Measurements from ENCODE around the gene TOM1L2. TPM values are rescaled to one million over a fixed set of nuclear protein-coding genes. Genes with fewer than 3 reads are reported as not detected.

Gene TOM1L2
- total and polyA plus RNA-seq, 5 donors = 176 to 248 (median 213) TPM

DNA sequence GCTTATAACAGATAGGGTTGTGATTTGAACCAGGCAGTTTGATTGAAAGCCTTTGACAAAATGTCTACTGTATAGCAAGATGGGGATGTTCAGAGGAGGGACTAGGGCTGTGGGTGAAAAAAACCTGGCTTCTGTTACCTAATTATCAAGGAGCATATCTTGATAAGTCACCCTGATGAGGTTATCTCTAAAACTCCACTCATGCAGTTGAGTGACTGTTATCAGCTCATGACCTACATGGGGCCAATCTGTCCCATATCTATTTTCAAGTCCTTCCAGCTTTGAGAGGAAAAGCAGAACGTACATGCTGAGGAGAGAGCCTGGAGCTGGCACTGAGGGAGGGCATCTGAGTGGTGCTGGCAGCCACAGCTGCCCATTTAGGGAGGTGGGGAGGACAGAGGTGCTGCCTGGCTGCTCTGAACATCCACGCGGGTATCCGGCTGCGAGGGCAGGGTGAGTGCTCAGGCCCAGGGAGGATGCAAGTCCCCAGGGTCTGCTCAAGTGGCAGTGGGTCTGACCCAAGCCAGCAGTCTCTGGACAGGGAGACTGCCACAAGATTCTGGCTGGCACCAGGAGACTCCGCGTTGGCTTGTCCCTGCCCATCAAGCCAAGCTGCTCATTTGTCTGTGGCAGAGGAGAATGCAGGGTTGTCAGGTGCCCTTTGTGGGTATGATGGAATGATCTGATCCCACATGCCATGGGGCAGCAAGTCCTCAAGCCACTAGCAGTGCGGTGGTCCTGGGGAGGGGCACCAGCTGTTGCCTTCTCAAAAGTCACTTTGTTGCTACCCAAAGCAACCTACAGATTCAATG lies 37.6 kb upstream of the TOM1L2 start:
- intact Hi-C loops (cut with DNase I) = no loop called here
- peak; percentile 69 to 79 for ATAC-seq
- WGBS = 74% methylated on average over 8 of the region's 8 CpGs
- no peaks in the 10 kb centered on the region for H3K4me1 ChIP-seq (ENCODE audit: control insufficient read depth, insufficient read depth, low read length)
- peak in 2 of 3 donors; percentile 70 for DNase-seq
- H3K27me3 ChIP-seq (ENCODE audit: control insufficient read depth, insufficient read depth) = no peaks in the 10 kb centered on the region
- H3K9me3 ChIP-seq (ENCODE audit: control insufficient read depth, low read length) = no peaks in the 10 kb centered on the region
- H3K27ac ChIP-seq (ENCODE audit: low read length) = no peak overlapping the region
- no peak overlapping the region for H3K4me3 ChIP-seq (ENCODE audit: low read length)

DNA sequence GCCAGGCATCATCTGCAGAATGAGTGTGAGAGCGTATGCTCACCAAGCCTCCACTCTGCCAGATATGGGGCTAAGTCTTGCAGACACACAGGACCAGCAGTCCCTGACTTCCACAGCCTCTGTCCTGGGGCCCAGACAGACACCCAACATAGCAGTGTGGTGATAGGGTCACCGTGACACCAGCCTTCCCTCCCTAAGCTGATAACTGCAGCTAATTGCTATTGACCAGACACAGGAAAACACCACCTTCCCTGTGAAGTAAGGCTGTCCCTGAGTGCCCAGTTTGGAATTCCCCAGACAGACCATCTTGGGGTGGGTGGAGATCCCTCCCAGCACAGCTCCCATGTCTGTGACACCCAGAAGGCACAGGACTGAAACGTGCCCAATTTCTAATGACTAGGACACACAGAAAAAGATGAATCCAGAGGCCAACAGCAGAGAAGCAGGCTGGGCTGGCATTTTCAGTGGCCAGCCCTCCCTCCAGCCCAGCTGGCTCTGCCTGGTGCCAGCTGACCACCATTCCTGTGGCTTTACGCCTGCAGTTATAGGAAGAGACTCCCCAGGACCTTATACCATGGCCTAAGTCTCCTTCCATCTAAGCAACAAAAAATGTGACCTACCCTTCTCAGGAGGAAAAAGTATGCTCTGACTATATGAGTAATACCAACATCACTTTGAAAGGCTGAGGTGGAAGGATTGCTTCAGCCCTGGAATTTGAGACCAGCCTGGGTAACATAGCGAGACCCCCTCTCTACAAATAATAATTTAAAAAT lies 36.5 kb upstream of the TOM1L2 start:
- WGBS = 71% methylated on average over 5 of the region's 5 CpGs
- intact Hi-C loops (cut with DNase I) = no loop called here
- Histone ChIP-seq H3K4me1 (ENCODE audit: control insufficient read depth, insufficient read depth, low read length) (no peaks in the 10 kb centered on the region), H3K4me3 (ENCODE audit: low read length) (no peak overlapping the region), H3K27ac (ENCODE audit: low read length) (peak overlapping the region; percentile 0), H3K27me3 (ENCODE audit: control insufficient read depth, insufficient read depth) (no peaks in the 10 kb centered on the region), H3K9me3 (ENCODE audit: control insufficient read depth, low read length) (no peaks in the 10 kb centered on the region)
- DNase-seq (peak in 1 of 3 donors; percentile 9), ATAC-seq (peak in 1 of 2 donors; percentile 18)

DNA sequence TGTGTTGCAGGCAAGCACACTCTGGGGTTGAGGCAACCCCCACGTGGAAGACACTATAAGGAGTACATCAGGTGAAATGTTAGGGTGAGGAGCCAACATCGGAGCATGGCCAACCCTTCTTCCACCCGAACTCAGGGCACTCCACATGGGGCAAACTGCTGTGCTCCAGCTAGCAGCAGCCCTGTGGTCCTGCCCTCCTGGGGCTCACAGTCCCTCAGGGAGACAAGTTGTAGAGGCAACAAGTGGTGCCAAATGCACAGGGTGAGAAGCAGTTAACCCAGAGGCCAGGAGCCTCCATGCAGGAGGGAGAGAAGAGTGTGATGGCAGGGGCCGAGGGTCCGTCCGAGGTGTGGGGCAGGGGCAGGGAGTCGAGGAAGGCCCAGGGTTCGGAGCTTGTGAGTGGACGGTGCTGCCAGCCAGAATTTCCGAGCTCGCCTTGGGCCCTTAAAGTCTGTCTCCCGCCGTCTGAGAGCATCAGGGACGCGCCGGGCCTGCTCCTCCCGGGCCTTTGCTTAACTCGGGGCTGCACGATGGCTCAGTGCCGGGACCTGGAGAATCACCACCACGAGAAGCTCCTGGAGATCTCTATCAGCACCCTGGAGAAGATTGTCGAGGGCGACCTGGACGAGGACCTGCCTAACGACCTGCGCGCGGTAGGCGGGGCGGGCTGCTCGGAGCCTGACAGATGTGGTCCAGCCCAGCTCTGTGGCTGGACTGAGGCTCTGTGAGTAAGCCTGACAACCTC lies 34.5 kb upstream of the TOM1L2 start:
- H3K4me3 ChIP-seq (ENCODE audit: low read length) = no peak overlapping the region
- H3K9me3 ChIP-seq (ENCODE audit: control insufficient read depth, low read length) = no peaks in the 10 kb centered on the region
- H3K27me3 ChIP-seq (ENCODE audit: control insufficient read depth, insufficient read depth) = no peaks in the 10 kb centered on the region
- intact Hi-C loops (cut with DNase I) = no loop called here
- DNase-seq (peak in 1 of 3 donors; percentile 56), ATAC-seq (no peak)
- H3K27ac ChIP-seq (ENCODE audit: low read length) = no peak overlapping the region
- 74% methylated on average over 31 of the region's 31 CpGs for WGBS
- H3K4me1 ChIP-seq (ENCODE audit: control insufficient read depth, insufficient read depth, low read length) = no peaks in the 10 kb centered on the region

DNA sequence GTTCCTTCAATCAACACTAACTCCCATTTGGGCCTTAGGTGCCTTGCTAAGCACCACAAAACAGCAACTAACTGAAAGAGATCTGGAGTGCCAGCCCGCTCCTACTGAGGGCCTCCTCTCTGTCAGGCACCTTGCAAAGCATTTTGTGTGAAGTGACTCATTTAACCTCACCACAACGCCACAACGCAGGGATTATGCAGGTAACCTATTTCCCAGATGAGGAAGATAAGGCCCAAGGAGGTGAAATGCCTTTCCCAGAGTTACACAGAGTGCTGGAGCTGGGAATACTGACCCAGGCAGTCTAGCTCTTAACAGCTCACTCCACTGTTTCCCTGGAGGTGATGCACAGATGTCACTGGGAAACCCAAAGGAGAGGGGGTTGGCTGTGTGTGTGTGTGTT lies 33.3 kb upstream of the TOM1L2 start:
- ATAC-seq (no peak), DNase-seq (no peak)
- H3K27me3 ChIP-seq (ENCODE audit: control insufficient read depth, insufficient read depth) = no peaks in the 10 kb centered on the region
- no peaks in the 10 kb centered on the region for H3K4me1 ChIP-seq (ENCODE audit: control insufficient read depth, insufficient read depth, low read length)
- WGBS = 86% methylated on average over 3 of the region's 3 CpGs
- H3K27ac ChIP-seq (ENCODE audit: low read length) = no peak overlapping the region
- H3K4me3 ChIP-seq (ENCODE audit: low read length) = no peak overlapping the region
- H3K9me3 ChIP-seq (ENCODE audit: control insufficient read depth, low read length) = no peaks in the 10 kb centered on the region
- intact Hi-C loops (cut with DNase I) = no loop called here

DNA sequence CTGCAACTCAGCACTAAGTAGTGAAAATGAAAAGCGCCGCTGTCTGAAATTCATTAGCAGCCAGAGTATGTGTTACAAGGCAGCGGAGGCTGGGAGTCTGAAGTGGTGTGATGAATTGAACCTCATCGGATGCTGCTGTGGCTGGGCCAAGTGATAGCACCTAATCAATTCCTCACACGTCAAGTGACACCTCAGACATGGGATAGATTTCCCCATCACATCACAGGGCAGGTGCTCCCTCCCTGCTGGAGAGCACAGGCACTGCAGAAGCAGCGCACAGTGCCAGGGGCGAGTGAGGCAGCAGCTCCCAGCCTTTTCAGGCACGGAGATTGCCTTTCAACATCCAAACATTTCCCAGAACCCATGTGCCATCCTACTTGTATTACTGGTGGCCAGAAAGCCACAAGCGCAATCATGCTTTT lies 32.7 kb upstream of the TOM1L2 start:
- intact Hi-C loops (cut with DNase I) = no loop called here
- Histone ChIP-seq H3K4me1 (ENCODE audit: control insufficient read depth, insufficient read depth, low read length) (no peaks in the 10 kb centered on the region), H3K4me3 (ENCODE audit: low read length) (no peak overlapping the region), H3K27me3 (ENCODE audit: control insufficient read depth, insufficient read depth) (no peaks in the 10 kb centered on the region), H3K27ac (ENCODE audit: low read length) (no peak overlapping the region), H3K9me3 (ENCODE audit: control insufficient read depth, low read length) (no peaks in the 10 kb centered on the region)
- 65% methylated on average over 9 of the region's 9 CpGs for WGBS
- ATAC-seq (peak; percentile 22 to 48), DNase-seq (peak in 1 of 3 donors; percentile 48)

GRCh38 chr17:18004345-18004744 lies 32.1 kb upstream of the TOM1L2 start:
- intact Hi-C loops (cut with DNase I) = no loop called here
- H3K27ac ChIP-seq (ENCODE audit: low read length) = no peak overlapping the region
- WGBS = 83% methylated on average over 9 of the region's 9 CpGs

DNA sequence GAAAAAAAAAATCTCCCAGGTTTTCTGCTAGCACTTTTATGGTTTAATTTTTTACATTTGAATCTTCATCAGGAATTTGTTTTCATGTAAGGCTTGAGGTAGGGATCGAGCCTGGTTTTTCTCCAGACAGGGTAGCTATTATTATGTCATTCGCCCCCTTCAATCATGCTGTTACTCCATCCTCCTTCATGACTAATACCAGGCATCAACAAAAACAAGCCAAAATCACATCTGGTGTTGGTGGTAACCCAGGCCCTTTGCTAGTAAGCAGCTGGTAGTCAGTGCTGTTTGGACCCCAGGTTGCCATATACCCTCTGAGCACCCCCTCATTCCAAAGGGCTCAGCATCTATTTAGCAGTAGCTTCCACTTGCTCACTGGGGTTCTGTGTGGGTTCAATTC lies 30.0 kb upstream of the TOM1L2 start:
- intact Hi-C loops (cut with DNase I) = no loop called here
- H3K9me3 ChIP-seq (ENCODE audit: control insufficient read depth, low read length) = no peaks in the 10 kb centered on the region
- ATAC-seq = no peak

More at GRCh38 chr17:18004345-18004744, 32.1 kb upstream of the TOM1L2 start:
- DNase-seq (peak in 1 of 3 donors; percentile 12), ATAC-seq (no peak)
- no peaks in the 10 kb centered on the region for H3K27me3 ChIP-seq (ENCODE audit: control insufficient read depth, insufficient read depth)
- H3K9me3 ChIP-seq (ENCODE audit: control insufficient read depth, low read length) = no peaks in the 10 kb centered on the region
- no peaks in the 10 kb centered on the region for H3K4me1 ChIP-seq (ENCODE audit: control insufficient read depth, insufficient read depth, low read length)
- no peak overlapping the region for H3K4me3 ChIP-seq (ENCODE audit: low read length)

GRCh38 chr17:18000030-18000408 lies 27.8 kb upstream of the TOM1L2 start:
- Histone ChIP-seq H3K4me3 (ENCODE audit: low read length) (no peak overlapping the region), H3K27me3 (ENCODE audit: control insufficient read depth, insufficient read depth) (no peaks in the 10 kb centered on the region), H3K4me1 (ENCODE audit: control insufficient read depth, insufficient read depth, low read length) (no peaks in the 10 kb centered on the region), H3K9me3 (ENCODE audit: control insufficient read depth, low read length) (no peaks in the 10 kb centered on the region), H3K27ac (ENCODE audit: low read length) (no peak overlapping the region)
- DNase-seq (no peak), ATAC-seq (no peak)
- intact Hi-C loops (cut with DNase I) = no loop called here
- WGBS = 86% methylated on average over 8 of the region's 8 CpGs

More for the DNA sequence above, 30.0 kb upstream of the TOM1L2 start:
- H3K27ac ChIP-seq (ENCODE audit: low read length) = no peak overlapping the region
- no peak overlapping the region for H3K4me3 ChIP-seq (ENCODE audit: low read length)
- DNase-seq = no peak
- WGBS = 92% methylated on average over 2 of the region's 2 CpGs
- no peaks in the 10 kb centered on the region for H3K27me3 ChIP-seq (ENCODE audit: control insufficient read depth, insufficient read depth)
- H3K4me1 ChIP-seq (ENCODE audit: control insufficient read depth, insufficient read depth, low read length) = no peaks in the 10 kb centered on the region

DNA sequence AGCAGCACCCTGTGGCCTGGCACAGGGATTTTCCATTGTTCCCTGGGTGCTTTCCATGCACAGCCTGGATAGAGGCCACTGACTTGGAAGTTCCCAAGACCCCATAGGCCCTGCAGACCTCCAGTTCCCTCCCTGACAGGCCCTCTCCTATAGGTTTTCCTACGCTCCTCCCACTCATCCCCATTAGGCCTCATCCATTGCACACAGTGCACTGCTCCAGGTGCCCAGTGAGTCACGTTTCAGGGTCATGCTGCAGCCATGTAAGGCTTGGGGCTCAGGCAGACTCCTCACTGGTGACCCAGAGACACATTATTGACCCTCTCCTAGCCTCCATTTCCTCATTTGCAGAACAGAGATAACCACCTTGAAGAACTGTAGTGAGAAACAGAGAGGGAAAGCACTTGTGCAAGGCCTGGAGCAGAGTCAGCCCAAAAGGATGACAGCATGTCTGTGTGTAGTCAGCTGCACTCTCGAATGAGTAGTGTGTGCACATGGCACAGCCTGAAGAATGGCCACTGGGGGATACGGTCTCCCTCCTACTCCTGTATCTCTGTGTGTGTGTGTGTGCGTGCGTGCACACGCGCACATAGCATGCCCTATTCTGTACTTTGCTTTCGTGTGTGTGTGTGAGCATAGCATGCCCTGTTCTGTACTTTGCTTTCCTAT lies 27.3 kb upstream of the TOM1L2 start:
- no peak overlapping the region for H3K4me3 ChIP-seq (ENCODE audit: low read length)
- ATAC-seq (peak in 1 of 2 donors; percentile 23), DNase-seq (no peak)
- no peaks in the 10 kb centered on the region for H3K27me3 ChIP-seq (ENCODE audit: control insufficient read depth, insufficient read depth)
- no peaks in the 10 kb centered on the region for H3K4me1 ChIP-seq (ENCODE audit: control insufficient read depth, insufficient read depth, low read length)
- H3K9me3 ChIP-seq (ENCODE audit: control insufficient read depth, low read length) = no peaks in the 10 kb centered on the region
- intact Hi-C loops (cut with DNase I) = no loop called here
- no peak overlapping the region for H3K27ac ChIP-seq (ENCODE audit: low read length)
- 82% methylated on average over 9 of the region's 9 CpGs for WGBS

- Histone ChIP-seq H3K9me3 (ENCODE audit: control insufficient read depth, low read length) (no peaks in the 10 kb centered on the region), H3K27ac (ENCODE audit: low read length) (no peak overlapping the region), H3K4me1 (ENCODE audit: control insufficient read depth, insufficient read depth, low read length) (no peaks in the 10 kb centered on the region), H3K27me3 (ENCODE audit: control insufficient read depth, insufficient read depth) (no peaks in the 10 kb centered on the region), H3K4me3 (ENCODE audit: low read length) (no peak overlapping the region)
- intact Hi-C loops (cut with DNase I) = no loop called here
- 92% methylated on average over 8 of the region's 8 CpGs for WGBS
- DNase-seq (no peak), ATAC-seq (no peak)
These were observed 26.7 kb upstream of the TOM1L2 start for GRCh38 chr17:17998934-17999333.
